Activated CD4-positive, CD25-positive, alpha-beta regulatory T cell treated with anti-CD3 and anti-CD28 coated beads, Interleukin-2, amount 50 U/mL, for 24 hours (primary cell): ENCODE measurements around the gene KMT5B.

Experiments
- ATAC-seq, 2 donors: fragments of 150-1000 bp; cut with Tn5 transposase; one replicate each; pipeline ENCODE4 v1.10.0; 2021; ENCODE audit warnings: mild to moderate bottlenecking in 1 of 2, moderate library complexity in 1 of 2

Gene KMT5B

GRCh38 chr11:68116974-68117373 lies 96.1 kb downstream of the KMT5B start:
- no peak for ATAC-seq

GRCh38 chr11:68116126-68116525 lies 97.0 kb downstream of the KMT5B start:
- ATAC-seq, result no peak

- ATAC-seq, result no peak
Observed at GRCh38 chr11:68115285-68115684, 97.8 kb downstream of the KMT5B start.

GRCh38 chr11:68113986-68114385 lies 99.1 kb downstream of the KMT5B start:
- no peak for ATAC-seq

- ATAC-seq, result no peak
Observed at GRCh38 chr11:68107689-68108088, 105.4 kb downstream of the KMT5B start.

- ATAC-seq, result no peak
Observed at GRCh38 chr11:68106165-68106940, 106.7 kb downstream of the KMT5B start.
